ENCODE results near the gene S1PR1. TPM values are rescaled to one million over a fixed set of nuclear protein-coding genes. Genes with fewer than 3 reads are reported as not detected.

The S1PR1 gene
- total RNA-seq, 1 experiment from 2014 or later: 0.24 TPM

DNA sequence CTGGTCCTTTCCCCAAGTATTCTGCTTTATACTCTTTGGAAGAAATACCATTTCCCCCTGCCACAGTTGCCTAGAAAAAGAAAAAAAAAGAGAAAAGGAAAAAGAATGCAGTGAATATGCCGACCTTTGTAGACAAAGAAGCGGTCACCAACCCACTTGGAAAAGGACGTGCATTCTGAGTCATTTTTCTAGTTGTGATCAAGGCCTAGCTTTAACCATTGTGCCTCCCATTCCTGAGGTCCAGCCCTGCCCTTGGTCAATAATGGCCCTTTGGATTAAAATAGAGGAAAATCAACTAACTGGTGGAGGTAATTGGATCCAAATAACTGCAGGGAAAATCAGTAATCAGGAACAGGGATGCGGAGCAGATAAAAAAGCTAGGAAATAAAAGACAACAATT lies 24.8 kb downstream of the S1PR1 start:
- no peaks in the 10 kb centered on the region for H3K9me3 Mint-ChIP-seq
- Histone ChIP-seq H3K27ac (ENCODE audit: insufficient read length, low read depth, low read length) (no peak overlapping the region), H3K23ac (ENCODE audit: insufficient read length, low read depth, low read length) (no peak overlapping the region), H2AK5ac (ENCODE audit: insufficient read length, low read length) (no peak overlapping the region), H2BK12ac (ENCODE audit: insufficient read length, low read depth, low read length) (no peak overlapping the region), H4K8ac (replicated peaks; ENCODE audit: insufficient read length, low read depth, low read length) (no peak overlapping the region), H3K56ac (ENCODE audit: insufficient read length, low read depth, low read length) (no peak overlapping the region), H2BK120ac (ENCODE audit: low read depth, low read length, poor library complexity, severe bottlenecking) (no peak overlapping the region), H3K18ac (ENCODE audit: insufficient read length, low read depth, low read length) (no peak overlapping the region), H2BK20ac (ENCODE audit: low read depth, low read length, poor library complexity, severe bottlenecking) (no peak overlapping the region), H3K14ac (ENCODE audit: insufficient read depth, low read length) (no peak overlapping the region), H4K20me1 (ENCODE audit: control insufficient read depth, insufficient read depth, insufficient read length) (no peaks in the 10 kb centered on the region), H3K4ac (ENCODE audit: low read depth, low read length) (no peak overlapping the region), H3K4me1 (ENCODE audit: insufficient read depth, low read length) (no peaks in the 10 kb centered on the region), H3K23me2 (ENCODE audit: insufficient read length, low read depth, low read length, poor library complexity, severe bottlenecking) (no peaks in the 10 kb centered on the region), H4K5ac (ENCODE audit: insufficient read length, low read depth, low read length) (no peak overlapping the region), H3K4me2 (ENCODE audit: insufficient read depth, insufficient read length, low read length) (no peak overlapping the region), H2AFZ (ENCODE audit: low read length) (no peak overlapping the region), H3T11ph (ENCODE audit: low read length) (no peak overlapping the region), H3K9me3 (ENCODE audit: control insufficient read depth, low read depth, low read length) (no peaks in the 10 kb centered on the region), H3K9ac (ENCODE audit: extremely low read depth, insufficient read length, low read length) (no peak overlapping the region), H3K27me3 (ENCODE audit: insufficient read depth, low read length) (no peaks in the 10 kb centered on the region), H2BK5ac (ENCODE audit: insufficient read length, low read length) (no peak overlapping the region), H2BK15ac (ENCODE audit: low read depth, low read length) (no peak overlapping the region), H3K79me1 (ENCODE audit: insufficient read depth, low read depth, low read length, poor library complexity, severe bottlenecking) (no peaks in the 10 kb centered on the region), H3K79me2 (ENCODE audit: insufficient read depth, low read length) (no peaks in the 10 kb centered on the region), H4K91ac (ENCODE audit: insufficient read length, low read depth, low read length) (no peak overlapping the region)
- WGBS (ENCODE audit: extremely low coverage, insufficient read length, low lambda C conversion rate): no CpG with 5 or more reads among the region's 4 CpGs
- H3K27me3 Mint-ChIP-seq (ENCODE audit: low read depth): no peaks in the 10 kb centered on the region
- peak overlapping the region in 1 of 3 experiments; percentile 62; a peak in 1 of 7 replicates for H3K27ac Mint-ChIP-seq
- no peaks in the 10 kb centered on the region for H3K36me3 Mint-ChIP-seq (ENCODE audit: insufficient read depth in 1 of 3, low read depth in 3 of 3)
- no peak overlapping the region for H3K4me3 Mint-ChIP-seq
- no peak for DNase-seq
- no peak for TF ChIP-seq CTCF (conservative IDR thresholded peaks at IDR 0.05)
- peaks cover 20 to 27% of the 10 kb centered on the region in 2 experiments for H3K4me1 Mint-ChIP-seq

Measured in H9 (cell line).